OCI-LY1 (cell line): ENCODE results near the gene IL4.

Source experiments
- H2AFZ ChIP-seq: fragments of 200-600 bp; sonication (generic), shearing (Covaris generic); 2 replicates; pipeline ENCODE4 v1.6.0; 2014; ENCODE audit warnings: antibody characterized with exemption, mild to moderate bottlenecking, low read length
- H3F3A ChIP-seq: fragments of 200-600 bp; sonication (generic), shearing (Covaris generic); 2 replicates; pipeline ENCODE4 v1.6.0; 2014; ENCODE audit warnings: mild to moderate bottlenecking, antibody characterized with exemption, low read length, moderate library complexity; ENCODE audit not compliant: insufficient read depth
- H3K27ac ChIP-seq: fragments of 200-600 bp; sonication (generic); 2 replicates; pipeline ENCODE4 v1.5.1; 2014; ENCODE audit warnings: low read length, mixed run types, mild to moderate bottlenecking, low read depth; ENCODE audit not compliant: poor library complexity, severe bottlenecking
- H3K27me3 ChIP-seq: fragments of 200-600 bp; sonication (generic); 2 replicates; pipeline ENCODE4 v1.6.0; 2014; ENCODE audit warnings: antibody characterized with exemption, mild to moderate bottlenecking, low read length, moderate library complexity; ENCODE audit not compliant: insufficient read depth
- H3K36me3 ChIP-seq: fragments of 200-600 bp; sonication (generic); 2 replicates; pipeline ENCODE4 v1.6.1; 2014; ENCODE audit warnings: mild to moderate bottlenecking, antibody characterized with exemption, low read length, moderate library complexity, mixed read lengths; ENCODE audit not compliant: insufficient read depth
- H3K4me1 ChIP-seq: fragments of 200-600 bp; sonication (generic); 2 replicates; pipeline ENCODE4 v1.5.1; 2014; ENCODE audit warnings: mild to moderate bottlenecking, low read length, moderate library complexity; ENCODE audit not compliant: insufficient read depth, severe bottlenecking
- H3K4me2 ChIP-seq: fragments of 200-600 bp; sonication (generic), shearing (Covaris generic); 2 replicates; pipeline ENCODE4 v1.6.1; 2014; ENCODE audit warnings: low read length
- H3K4me3 ChIP-seq: fragments of 200-600 bp; sonication (generic); 2 replicates; pipeline ENCODE4 v1.5.1; 2014; ENCODE audit warnings: low read length, low read depth, mild to moderate bottlenecking, mixed read lengths; ENCODE audit not compliant: poor library complexity, severe bottlenecking
- H3K79me2 ChIP-seq: fragments of 200-600 bp; shearing (Covaris generic); 2 replicates; pipeline ENCODE4 v1.6.1; 2016; ENCODE audit warnings: mixed run types, low read length, mixed read lengths; ENCODE audit not compliant: insufficient read depth
- H3K9ac ChIP-seq: fragments of 200-600 bp; sonication (generic), shearing (Covaris generic); 2 replicates; pipeline ENCODE4 v1.6.1; 2014; ENCODE audit warnings: mild to moderate bottlenecking, low read length, mixed read lengths
- H3K9me2 ChIP-seq: fragments of 200-600 bp; sonication (generic), shearing (Covaris generic); 2 replicates; pipeline ENCODE4 v1.6.1; 2014; ENCODE audit warnings: low read depth, mild to moderate bottlenecking, low read length, mixed read lengths
- H3K9me3 ChIP-seq: fragments of 200-600 bp; shearing (Covaris generic); 2 replicates; pipeline ENCODE4 v1.6.1; 2014; ENCODE audit warnings: low read length, mixed read lengths
- H4K20me1 ChIP-seq: fragments of 200-600 bp; sonication (generic), shearing (Covaris generic); 2 replicates; pipeline ENCODE4 v1.6.0; 2016; ENCODE audit warnings: mild to moderate bottlenecking, low read length; ENCODE audit not compliant: insufficient read depth
- CTCF ChIP-seq: fragments of 200-600 bp; sonication (generic), shearing (Covaris generic); IDR thresholded peaks from 2 replicates; pipeline ENCODE4 v1.5.1; 2017; ENCODE audit warnings: mild to moderate bottlenecking, antibody characterized with exemption, low read length, moderate library complexity, mixed read lengths
- EZH2 ChIP-seq: fragments of 200-600 bp; sonication (generic), shearing (Covaris generic); IDR thresholded peaks from 2 replicates; pipeline ENCODE4 v1.8.0; 2017; ENCODE audit warnings: borderline replicate concordance, mixed run types, mild to moderate bottlenecking, antibody characterized with exemption, low read length, moderate library complexity, mixed read lengths

Gene IL4

GRCh38 chr5:132687995-132688394 is 14.2 kb downstream of the IL4 start:
- TF ChIP-seq CTCF = no peak
- no peak for TF ChIP-seq EZH2
- no peak overlapping the region for H3K9ac ChIP-seq
- peak overlapping the region; percentile 7 for H3K27ac ChIP-seq
- H3K79me2 ChIP-seq = no peaks in the 10 kb centered on the region
- no peaks in the 10 kb centered on the region for H3K27me3 ChIP-seq
- H3K9me3 ChIP-seq = no peaks in the 10 kb centered on the region
- H3F3A ChIP-seq = no peaks in the 10 kb centered on the region
- peaks cover 25% of the 10 kb centered on the region for H3K4me1 ChIP-seq
- no peak overlapping the region for H3K4me2 ChIP-seq
- no peaks in the 10 kb centered on the region for H3K9me2 ChIP-seq
- H3K36me3 ChIP-seq = no peaks in the 10 kb centered on the region
- no peak overlapping the region for H3K4me3 ChIP-seq
- H2AFZ ChIP-seq = no peak overlapping the region
- H4K20me1 ChIP-seq = no peaks in the 10 kb centered on the region

- TF ChIP-seq CTCF = no peak
- no peak for TF ChIP-seq EZH2
- Histone ChIP-seq H3K9ac (no peak overlapping the region), H3K4me3 (no peak overlapping the region), H3F3A (no peaks in the 10 kb centered on the region), H3K27me3 (no peaks in the 10 kb centered on the region), H3K27ac (peak overlapping the region; percentile 7), H4K20me1 (no peaks in the 10 kb centered on the region), H3K79me2 (no peaks in the 10 kb centered on the region), H2AFZ (no peak overlapping the region), H3K9me2 (no peaks in the 10 kb centered on the region), H3K36me3 (no peaks in the 10 kb centered on the region), H3K4me1 (peaks cover 21% of the 10 kb centered on the region), H3K9me3 (no peaks in the 10 kb centered on the region), H3K4me2 (no peak overlapping the region)
These were observed 14.9 kb downstream of the IL4 start for GRCh38 chr5:132688536-132689339.

GRCh38 chr5:132689513-132689912 is 15.7 kb downstream of the IL4 start:
- no peak overlapping the region for H3K9ac ChIP-seq
- H2AFZ ChIP-seq = no peak overlapping the region
- no peaks in the 10 kb centered on the region for H3F3A ChIP-seq
- no peaks in the 10 kb centered on the region for H3K9me2 ChIP-seq
- H3K4me2 ChIP-seq = no peak overlapping the region
- H3K9me3 ChIP-seq = no peaks in the 10 kb centered on the region
- H3K27me3 ChIP-seq = no peaks in the 10 kb centered on the region
- no peaks in the 10 kb centered on the region for H4K20me1 ChIP-seq
- H3K4me1 ChIP-seq = peaks cover 21% of the 10 kb centered on the region
- no peaks in the 10 kb centered on the region for H3K79me2 ChIP-seq
- TF ChIP-seq CTCF (no peak), EZH2 (no peak)
- no peak overlapping the region for H3K4me3 ChIP-seq
- H3K36me3 ChIP-seq = no peaks in the 10 kb centered on the region
- H3K27ac ChIP-seq = no peak overlapping the region
